Pancreas (tissue), 10 donors: ENCODE data around the gene NABP1. TPM values are rescaled to one million over a fixed set of nuclear protein-coding genes. Genes with fewer than 3 reads are reported as not detected.

Experiments used
- ATAC-seq, 4 donors: fragments of 200-7000 bp; cut with Tn5 transposase; one replicate each; pipeline versions ENCODE4 v1.8.0 to v1.9.1; 2020; ENCODE audit warnings: mild to moderate bottlenecking in 4 of 4, moderate library complexity in 4 of 4
- DNase-seq, 6 donors: peaks; one replicate each; pipeline ENCODE4 v3.0.0-alpha.2; 2020
- FAIRE-seq: peaks from 2 replicates; lab custom pipeline; 2012; peaks lifted over from hg19 to GRCh38; lab: Jason Lieb, UNC
- H3K27ac ChIP-seq, 4 donors: fragments of 200-600 bp; sonication (generic); 1 replicate in 3 of 4; 2 replicates in 1 of 4; pipeline versions ENCODE4 v1.5.0 to v1.8.0; 2020
- H3K27me3 ChIP-seq, 4 donors: fragments of 200-600 bp; one replicate each; pipeline ENCODE4 v1.8.0; 2021
- H3K36me3 ChIP-seq, 3 donors: fragments of 200-600 bp; sonication (generic) in 1 of 3; one replicate each; pipeline versions ENCODE4 v1.5.0 to v1.8.0; 2020 to 2021
- H3K4me1 ChIP-seq, 3 donors: fragments of 200-600 bp; one replicate each; pipeline ENCODE4 v1.8.0; 2021
- H3K4me3 ChIP-seq, 4 donors: fragments of 200-600 bp; sonication (generic) in 2 of 4; one replicate each; pipeline versions ENCODE4 v1.5.0 to v1.8.0; 2020 to 2021
- H3K9me3 ChIP-seq, 4 donors: fragments of 200-600 bp; one replicate each; pipeline ENCODE4 v1.8.0; 2021
- CTCF ChIP-seq, 4 donors: fragments of 200-600 bp; sonication (generic) in 3 of 4; IDR thresholded peaks; one replicate each; pipeline versions ENCODE4 v1.5.0 to v1.8.0; 2021; ENCODE audit warnings: antibody characterized with exemption in 4 of 4
- WGBS, 2 donors: extraction: QIAGEN DNeasy Blood & Tissue Kit; methylation state at CpG; one replicate each; pipeline ENCODE4 v1.1.7; 2013; 5-methylcytosine and 5-hydroxymethylcytosine counted together
- intact Hi-C, 3 donors: fragments of 100-400 bp; cut with DNase I; formaldehyde crosslinking; loops; one replicate each; pipeline versions ENCODE4 v1.11.1 to v1.14.2; 2022
- polyA plus RNA-seq, 2 donors: library from polyadenylated mRNA; stranded (reverse); fragments of 200-250 nt; gene quantifications; one replicate each; pipeline ENCODE4 v1.2.3, GENCODE V29; 2013
- total RNA-seq, 6 donors: library from RNA; stranded (reverse); fragmentation: NEBNext Ultra II Directional in 4 of 6; extraction: Animal tissue kit (Norgen Biotek cat#: 25700) in 4 of 6; gene quantifications; one replicate each; pipeline versions ENCODE4 v1.2.1 to v1.2.4, GENCODE V29; 2021 to 2023
- donor health status: healthy with polysubstance abuse.
- donor health status: DM: no; HTN: no; CAD: no; lungs with moderate emphysema.
- donor health status: DM: no; HTN: no; CAD: no.
- donor health status: control.
- donor health status: control.
- donor health status: Bipolar disorder and iron deficiency.
- donor health status: DM: yes; HTN: yes; CAD: no.
- donor health status: DM: no; HTN: no; CAD: no.
- donor health status: DM: no; HTN: no; CAD: no.
- donor health status: DM: yes; HTN: yes; CAD: no.

Gene NABP1
- total and polyA plus RNA-seq, 8 donors = 2.9 to 12.8 (median 5.0) TPM

DNA sequence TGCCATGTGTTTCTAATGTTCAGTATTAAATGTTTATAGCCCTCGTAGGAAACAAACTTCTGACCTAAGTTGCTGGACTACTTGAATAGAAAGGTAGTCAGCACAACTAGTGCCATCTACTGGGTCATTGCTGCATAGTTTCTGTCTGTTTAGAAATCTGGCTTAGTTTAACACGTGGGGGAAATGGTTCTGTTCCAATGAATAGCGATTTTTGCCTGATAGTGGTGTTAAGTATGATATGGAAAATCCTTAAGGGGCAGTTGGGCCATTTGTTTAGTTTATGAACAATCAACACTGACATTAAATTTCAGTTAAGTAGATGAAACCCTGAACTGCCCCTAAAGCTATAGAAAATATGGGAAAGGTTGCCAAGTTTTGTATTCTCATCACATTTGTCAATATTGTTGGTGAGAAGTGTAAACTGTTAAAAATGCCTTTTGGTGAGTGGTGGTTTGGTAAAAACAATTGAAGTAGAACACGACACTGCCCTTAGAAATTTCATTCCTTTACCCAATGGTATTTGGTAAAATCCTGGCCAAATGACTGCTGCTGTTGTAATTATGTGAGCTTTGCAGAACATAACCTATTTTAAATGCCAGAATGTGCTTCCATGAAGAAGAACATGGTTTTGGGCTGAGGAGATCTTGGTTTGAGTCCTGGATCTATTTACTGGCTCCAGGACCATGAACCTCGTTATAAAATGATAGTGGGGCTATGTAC lies 13.2 kb downstream of the NABP1 start:
- no peaks in the 10 kb centered on the region for H3K27me3 ChIP-seq
- peak; percentile 39 to 59 (median 52) for TF ChIP-seq CTCF (IDR thresholded peaks at IDR 0.05)
- intact Hi-C loops = loop anchor here (5.0 to 10.0 kb wide), 3 partner anchors 124 to 129 kb away; no protein-coding TSS in a partner anchor
- H3K9me3 ChIP-seq = no peaks in the 10 kb centered on the region
- DNase-seq (peak in 3 of 6 donors; percentile 36 to 57 (median 39)), ATAC-seq (peak; percentile 80 to 96 (median 90)), FAIRE-seq (peak; percentile 91)
- WGBS, 2 donors = 8 to 16% methylated on average over 5 of the region's 5 CpGs
- no peak overlapping the region for H3K4me3 ChIP-seq
- no peaks in the 10 kb centered on the region for H3K36me3 ChIP-seq
- H3K4me1 ChIP-seq = peaks cover 0 to 8% (median 7%) of the 10 kb centered on the region in 3 donors
- H3K27ac ChIP-seq = no peak overlapping the region

DNA sequence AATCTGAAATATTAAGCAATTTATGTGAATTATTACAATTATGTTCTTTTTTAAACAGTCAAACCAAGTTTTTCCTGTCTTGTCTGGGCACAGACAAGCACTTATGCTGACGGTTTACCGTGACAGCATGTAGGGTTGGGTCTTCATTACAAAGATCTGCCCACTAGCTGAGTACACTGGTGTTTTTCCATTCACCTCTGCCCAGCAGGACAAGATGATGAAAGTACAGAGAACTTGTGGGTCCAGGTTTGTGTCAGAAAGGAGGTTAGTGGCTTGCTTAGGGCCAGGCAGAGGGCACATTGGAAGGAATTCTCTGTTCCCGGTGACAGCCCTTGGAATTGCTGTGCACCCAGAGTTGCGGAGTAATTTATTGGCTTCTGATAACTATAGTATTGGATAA lies 14.0 kb downstream of the NABP1 start:
- no peak for ATAC-seq
- no peak for DNase-seq
- intact Hi-C loops = loop anchor here (5.0 to 10.0 kb wide), 3 partner anchors 125 to 130 kb away; no protein-coding TSS in a partner anchor
- no peak for FAIRE-seq
- Histone ChIP-seq H3K9me3 (no peaks in the 10 kb centered on the region), H3K36me3 (no peaks in the 10 kb centered on the region), H3K4me1 (peaks cover 0 to 8% (median 7%) of the 10 kb centered on the region in 3 donors), H3K4me3 (no peak overlapping the region), H3K27ac (no peak overlapping the region), H3K27me3 (no peaks in the 10 kb centered on the region)
- WGBS, 2 donors = 63 to 69% methylated on average over 4 of the region's 4 CpGs
- TF ChIP-seq CTCF (IDR thresholded peaks at IDR 0.05) = no peak

- Histone ChIP-seq H3K36me3 (no peaks in the 10 kb centered on the region), H3K9me3 (no peaks in the 10 kb centered on the region), H3K4me3 (no peak overlapping the region), H3K4me1 (peaks cover 0 to 8% (median 7%) of the 10 kb centered on the region in 3 donors), H3K27ac (no peak overlapping the region), H3K27me3 (no peaks in the 10 kb centered on the region)
- intact Hi-C loops = loop anchor here (5.0 to 10.0 kb wide), 3 partner anchors 125 to 130 kb away; no protein-coding TSS in a partner anchor
- ATAC-seq = no peak
- WGBS, 2 donors = 46 to 59% methylated on average over 6 of the region's 6 CpGs
- FAIRE-seq = no peak
- no peak for DNase-seq
- TF ChIP-seq CTCF (IDR thresholded peaks at IDR 0.05) = no peak
Measured at GRCh38 chr2:191692502-191693115, 14.7 kb downstream of the NABP1 start.

DNA sequence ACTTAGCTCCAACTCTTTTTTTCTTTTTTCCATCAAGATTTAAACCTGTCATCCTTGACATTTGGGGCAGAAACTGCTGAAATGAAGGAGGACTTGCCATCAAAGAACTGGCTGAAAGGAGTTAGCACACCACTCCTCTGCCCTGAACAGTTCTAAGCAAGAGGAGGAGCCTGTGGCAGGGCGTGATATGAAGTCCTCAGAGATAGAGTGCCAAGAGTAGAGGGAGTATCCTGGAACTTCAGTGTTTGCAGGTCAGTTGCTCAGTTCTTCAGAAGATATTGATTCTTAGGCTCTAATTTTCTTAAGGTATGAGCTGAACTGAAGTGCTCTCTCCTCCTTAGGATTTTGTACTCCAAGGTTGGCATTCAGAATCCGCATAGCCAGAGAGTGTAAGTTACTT lies 15.2 kb downstream of the NABP1 start:
- DNase-seq = no peak
- Histone ChIP-seq H3K36me3 (no peaks in the 10 kb centered on the region), H3K9me3 (no peaks in the 10 kb centered on the region), H3K4me3 (no peak overlapping the region), H3K4me1 (peaks cover 0 to 8% (median 7%) of the 10 kb centered on the region in 3 donors), H3K27me3 (no peaks in the 10 kb centered on the region), H3K27ac (no peak overlapping the region)
- no peak for ATAC-seq
- 66 to 71% methylated on average over 2 of the region's 2 CpGs for WGBS, 2 donors
- TF ChIP-seq CTCF (IDR thresholded peaks at IDR 0.05) = no peak
- intact Hi-C loops = loop anchor here (5.0 to 10.0 kb wide), 3 partner anchors 126 to 131 kb away; no protein-coding TSS in a partner anchor
- FAIRE-seq = no peak
